ENCODE results near the gene C12orf56. TPM values are rescaled to one million over a fixed set of nuclear protein-coding genes. Genes with fewer than 3 reads are reported as not detected.

Gene C12orf56
- polyA plus RNA-seq, 1 donor from 2014 or later: not detected

DNA sequence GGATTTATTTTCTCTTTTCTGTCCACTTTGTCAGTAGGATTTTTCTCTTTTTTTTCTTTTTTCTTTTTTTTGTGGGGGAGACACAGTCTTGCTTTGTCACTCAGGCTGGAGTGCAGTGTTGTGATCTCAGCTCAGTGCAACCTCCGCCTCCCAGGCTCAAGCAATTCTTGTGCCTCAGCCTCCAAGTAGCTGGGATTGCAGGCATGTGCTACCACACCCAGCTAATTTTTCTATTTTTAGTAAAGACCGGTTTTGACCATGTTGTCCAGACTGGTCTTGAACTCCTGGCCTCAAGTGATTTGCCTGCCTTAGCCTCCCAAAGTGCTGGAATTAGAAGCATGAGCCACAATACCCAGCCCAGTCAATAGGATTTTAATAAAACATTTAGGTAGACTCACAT, 40.3 kb upstream of the C12orf56 start:
- Histone ChIP-seq H3K9me3 (ENCODE audit: low read length) (no peaks in the 10 kb centered on the region), H3K4me2 (ENCODE audit: low read length) (no peak overlapping the region), H4K20me1 (ENCODE audit: insufficient read depth) (no peaks in the 10 kb centered on the region), H3K36me3 (ENCODE audit: insufficient read depth, low read length) (no peaks in the 10 kb centered on the region), H3K9ac (ENCODE audit: low read length) (no peak overlapping the region), H3K27ac (ENCODE audit: low read length) (no peak overlapping the region), H3F3A (ENCODE audit: insufficient read depth, low read length, poor library complexity, severe bottlenecking) (no peaks in the 10 kb centered on the region), H3K27me3 (ENCODE audit: insufficient read depth, low read depth, low read length) (no peaks in the 10 kb centered on the region), H3K4me3 (ENCODE audit: low read length) (no peak overlapping the region), H3K79me2 (replicated peaks; ENCODE audit: insufficient read depth, low read length) (no peaks in the 10 kb centered on the region), H3K9me2 (ENCODE audit: insufficient read depth, low read length) (no peaks in the 10 kb centered on the region), H2AFZ (ENCODE audit: low read depth, low read length) (no peak overlapping the region)
- TF ChIP-seq RAD21 (conservative IDR thresholded peaks at IDR 0.05) (no peak), MXI1 (conservative IDR thresholded peaks at IDR 0.05; ENCODE audit: poor library complexity, severe bottlenecking) (no peak)

DNA sequence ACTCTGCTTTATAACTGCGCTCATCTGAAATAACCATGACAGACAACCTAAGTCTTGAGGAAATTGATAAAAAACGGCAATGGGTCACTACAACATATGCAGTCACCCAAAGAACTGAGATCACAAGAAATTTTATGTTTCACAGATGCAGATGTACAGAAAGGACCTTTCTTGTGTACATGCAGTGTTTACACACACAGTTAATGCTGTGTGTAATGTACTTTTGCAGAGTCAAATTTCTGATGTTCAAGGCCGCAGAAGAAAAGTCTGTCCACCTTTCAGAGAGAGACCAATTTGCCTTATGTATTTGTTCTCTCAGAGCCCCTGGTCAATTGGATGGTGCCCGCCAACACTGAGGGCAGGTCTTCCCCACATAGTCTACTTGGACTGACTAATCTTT, 38.4 kb upstream of the C12orf56 start:
- Histone ChIP-seq H3K4me3 (ENCODE audit: low read length) (no peak overlapping the region), H3F3A (ENCODE audit: insufficient read depth, low read length, poor library complexity, severe bottlenecking) (no peaks in the 10 kb centered on the region), H3K36me3 (ENCODE audit: insufficient read depth, low read length) (no peaks in the 10 kb centered on the region), H3K27me3 (ENCODE audit: insufficient read depth, low read depth, low read length) (no peaks in the 10 kb centered on the region), H2AFZ (ENCODE audit: low read depth, low read length) (no peak overlapping the region), H3K27ac (ENCODE audit: low read length) (no peak overlapping the region), H3K9me2 (ENCODE audit: insufficient read depth, low read length) (no peaks in the 10 kb centered on the region), H4K20me1 (ENCODE audit: insufficient read depth) (no peaks in the 10 kb centered on the region), H3K9me3 (ENCODE audit: low read length) (no peaks in the 10 kb centered on the region), H3K4me2 (ENCODE audit: low read length) (no peak overlapping the region), H3K79me2 (replicated peaks; ENCODE audit: insufficient read depth, low read length) (no peaks in the 10 kb centered on the region), H3K9ac (ENCODE audit: low read length) (no peak overlapping the region)
- TF ChIP-seq RAD21 (conservative IDR thresholded peaks at IDR 0.05): no peak
- no peak for TF ChIP-seq EZH2 (IDR thresholded peaks at IDR 0.05; ENCODE audit: borderline replicate concordance, insufficient read depth, low read length, poor library complexity, severe bottlenecking)
- TF ChIP-seq SMC3 (conservative IDR thresholded peaks at IDR 0.05; ENCODE audit: poor library complexity): no peak
- no peak for TF ChIP-seq TAF1 (IDR thresholded peaks at IDR 0.05; ENCODE audit: low read depth)
- TF ChIP-seq, protein P1, sequence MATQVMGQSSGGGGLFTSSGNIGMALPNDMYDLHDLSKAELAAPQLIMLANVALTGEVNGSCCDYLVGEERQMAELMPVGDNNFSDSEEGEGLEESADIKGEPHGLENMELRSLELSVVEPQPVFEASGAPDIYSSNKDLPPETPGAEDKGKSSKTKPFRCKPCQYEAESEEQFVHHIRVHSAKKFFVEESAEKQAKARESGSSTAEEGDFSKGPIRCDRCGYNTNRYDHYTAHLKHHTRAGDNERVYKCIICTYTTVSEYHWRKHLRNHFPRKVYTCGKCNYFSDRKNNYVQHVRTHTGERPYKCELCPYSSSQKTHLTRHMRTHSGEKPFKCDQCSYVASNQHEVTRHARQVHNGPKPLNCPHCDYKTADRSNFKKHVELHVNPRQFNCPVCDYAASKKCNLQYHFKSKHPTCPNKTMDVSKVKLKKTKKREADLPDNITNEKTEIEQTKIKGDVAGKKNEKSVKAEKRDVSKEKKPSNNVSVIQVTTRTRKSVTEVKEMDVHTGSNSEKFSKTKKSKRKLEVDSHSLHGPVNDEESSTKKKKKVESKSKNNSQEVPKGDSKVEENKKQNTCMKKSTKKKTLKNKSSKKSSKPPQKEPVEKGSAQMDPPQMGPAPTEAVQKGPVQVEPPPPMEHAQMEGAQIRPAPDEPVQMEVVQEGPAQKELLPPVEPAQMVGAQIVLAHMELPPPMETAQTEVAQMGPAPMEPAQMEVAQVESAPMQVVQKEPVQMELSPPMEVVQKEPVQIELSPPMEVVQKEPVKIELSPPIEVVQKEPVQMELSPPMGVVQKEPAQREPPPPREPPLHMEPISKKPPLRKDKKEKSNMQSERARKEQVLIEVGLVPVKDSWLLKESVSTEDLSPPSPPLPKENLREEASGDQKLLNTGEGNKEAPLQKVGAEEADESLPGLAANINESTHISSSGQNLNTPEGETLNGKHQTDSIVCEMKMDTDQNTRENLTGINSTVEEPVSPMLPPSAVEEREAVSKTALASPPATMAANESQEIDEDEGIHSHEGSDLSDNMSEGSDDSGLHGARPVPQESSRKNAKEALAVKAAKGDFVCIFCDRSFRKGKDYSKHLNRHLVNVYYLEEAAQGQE (IDR thresholded peaks at IDR 0.05; ENCODE audit: borderline replicate concordance): no peak
- TF ChIP-seq, protein P2, sequence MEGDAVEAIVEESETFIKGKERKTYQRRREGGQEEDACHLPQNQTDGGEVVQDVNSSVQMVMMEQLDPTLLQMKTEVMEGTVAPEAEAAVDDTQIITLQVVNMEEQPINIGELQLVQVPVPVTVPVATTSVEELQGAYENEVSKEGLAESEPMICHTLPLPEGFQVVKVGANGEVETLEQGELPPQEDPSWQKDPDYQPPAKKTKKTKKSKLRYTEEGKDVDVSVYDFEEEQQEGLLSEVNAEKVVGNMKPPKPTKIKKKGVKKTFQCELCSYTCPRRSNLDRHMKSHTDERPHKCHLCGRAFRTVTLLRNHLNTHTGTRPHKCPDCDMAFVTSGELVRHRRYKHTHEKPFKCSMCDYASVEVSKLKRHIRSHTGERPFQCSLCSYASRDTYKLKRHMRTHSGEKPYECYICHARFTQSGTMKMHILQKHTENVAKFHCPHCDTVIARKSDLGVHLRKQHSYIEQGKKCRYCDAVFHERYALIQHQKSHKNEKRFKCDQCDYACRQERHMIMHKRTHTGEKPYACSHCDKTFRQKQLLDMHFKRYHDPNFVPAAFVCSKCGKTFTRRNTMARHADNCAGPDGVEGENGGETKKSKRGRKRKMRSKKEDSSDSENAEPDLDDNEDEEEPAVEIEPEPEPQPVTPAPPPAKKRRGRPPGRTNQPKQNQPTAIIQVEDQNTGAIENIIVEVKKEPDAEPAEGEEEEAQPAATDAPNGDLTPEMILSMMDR (IDR thresholded peaks at IDR 0.05; ENCODE audit: poor library complexity, severe bottlenecking): no peak
- TF ChIP-seq EP300 (conservative IDR thresholded peaks at IDR 0.05; ENCODE audit: poor library complexity, severe bottlenecking): no peak
- no peak for TF ChIP-seq MXI1 (conservative IDR thresholded peaks at IDR 0.05; ENCODE audit: poor library complexity, severe bottlenecking)
- TF ChIP-seq POLR2AphosphoS5 (IDR thresholded peaks at IDR 0.05): no peak

DNA sequence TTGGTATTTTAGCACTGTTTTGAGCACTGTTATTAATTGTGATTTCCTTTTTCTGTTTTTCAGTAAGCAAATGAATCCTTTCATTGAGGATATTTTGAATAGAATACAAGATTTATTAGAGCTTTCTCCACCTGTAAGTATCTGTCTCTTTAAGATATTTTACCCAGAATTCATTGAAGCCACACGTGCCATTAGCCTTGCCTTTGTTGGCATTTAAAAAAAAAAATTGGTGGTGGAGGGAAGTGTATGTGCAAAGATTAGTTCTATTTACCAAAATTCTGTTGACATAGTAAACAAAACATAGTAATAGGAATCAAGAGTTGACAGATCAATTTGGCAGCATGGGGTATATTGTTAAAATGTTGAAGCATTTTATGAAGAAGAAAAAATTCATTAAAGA, 37.4 kb upstream of the C12orf56 start:
- Histone ChIP-seq H3K4me3 (ENCODE audit: low read length) (no peak overlapping the region), H4K20me1 (ENCODE audit: insufficient read depth) (no peaks in the 10 kb centered on the region), H2AFZ (ENCODE audit: low read depth, low read length) (no peak overlapping the region), H3K9ac (ENCODE audit: low read length) (no peak overlapping the region), H3K27ac (ENCODE audit: low read length) (no peak overlapping the region), H3K9me3 (ENCODE audit: low read length) (no peaks in the 10 kb centered on the region), H3K27me3 (ENCODE audit: insufficient read depth, low read depth, low read length) (no peaks in the 10 kb centered on the region), H3K9me2 (ENCODE audit: insufficient read depth, low read length) (no peaks in the 10 kb centered on the region), H3K4me2 (ENCODE audit: low read length) (no peak overlapping the region), H3K36me3 (ENCODE audit: insufficient read depth, low read length) (no peaks in the 10 kb centered on the region), H3K79me2 (replicated peaks; ENCODE audit: insufficient read depth, low read length) (no peaks in the 10 kb centered on the region), H3F3A (ENCODE audit: insufficient read depth, low read length, poor library complexity, severe bottlenecking) (no peaks in the 10 kb centered on the region)
- no peak for TF ChIP-seq POLR2AphosphoS5 (IDR thresholded peaks at IDR 0.05)

Measured in neural cell (in vitro differentiated cells).